GM12801 (cell line): ENCODE data around the gene ZFYVE28.

ENCODE experiments used
- CTCF ChIP-seq: IDR thresholded peaks from one replicate; pipeline ENCODE4 v1.5.1; 2011; ENCODE audit warnings: control low read depth; ENCODE audit not compliant: insufficient read length; ENCODE audit errors: extremely low read depth

Gene ZFYVE28

GRCh38 chr4:2373532-2373931 lies 44.9 kb downstream of the ZFYVE28 start:
- TF ChIP-seq CTCF, result no peak

- no peak for TF ChIP-seq CTCF
These were observed 45.9 kb downstream of the ZFYVE28 start for GRCh38 chr4:2372488-2373030.

GRCh38 chr4:2371765-2372487 lies 46.5 kb downstream of the ZFYVE28 start:
- no peak for TF ChIP-seq CTCF

- TF ChIP-seq CTCF, result no peak
These were observed 47.7 kb downstream of the ZFYVE28 start for GRCh38 chr4:2370597-2371320.

- no peak for TF ChIP-seq CTCF
These were observed 49.6 kb downstream of the ZFYVE28 start for GRCh38 chr4:2368746-2369437.

- no peak for TF ChIP-seq CTCF
These were observed 50.8 kb downstream of the ZFYVE28 start for GRCh38 chr4:2367626-2368025.
